Endothelial cell (in vitro differentiated cells): ENCODE data around the gene GABBR2. TPM values are rescaled to one million over a fixed set of nuclear protein-coding genes. Genes with fewer than 3 reads are reported as not detected.

Source experiments
- DNase-seq: peaks from one replicate; pipeline ENCODE4 v3.0.0; 2021; ENCODE audit warnings: low spot score
- H3K27ac Mint-ChIP-seq: one replicate; pipeline ENCODE4 v1.8.0; 2021; ENCODE audit warnings: mixed read lengths, inconsistent platforms; ENCODE audit not compliant: unreplicated experiment
- H3K27me3 Mint-ChIP-seq: one replicate; pipeline ENCODE4 v1.8.0; 2021; ENCODE audit warnings: mild to moderate bottlenecking, moderate library complexity, mixed read lengths, inconsistent platforms; ENCODE audit not compliant: unreplicated experiment
- H3K36me3 Mint-ChIP-seq: one replicate; pipeline ENCODE4 v1.8.0; 2021; ENCODE audit warnings: mild to moderate bottlenecking, low read depth, mixed read lengths, inconsistent platforms; ENCODE audit not compliant: unreplicated experiment
- H3K4me1 Mint-ChIP-seq: one replicate; pipeline ENCODE4 v1.8.0; 2021; ENCODE audit warnings: mild to moderate bottlenecking, mixed read lengths, inconsistent platforms; ENCODE audit not compliant: unreplicated experiment
- H3K4me3 Mint-ChIP-seq: one replicate; pipeline ENCODE4 v1.8.0; 2021; ENCODE audit warnings: mild to moderate bottlenecking, mixed read lengths, inconsistent platforms; ENCODE audit not compliant: unreplicated experiment
- H3K9me3 Mint-ChIP-seq: one replicate; pipeline ENCODE4 v1.8.0; 2021; ENCODE audit warnings: mixed read lengths, inconsistent platforms; ENCODE audit not compliant: unreplicated experiment
- CTCF ChIP-seq: fragments of 200-600 bp; sonication (generic); IDR thresholded peaks from one replicate; pipeline ENCODE4 v1.5.0; 2021; ENCODE audit warnings: antibody characterized with exemption; ENCODE audit not compliant: unreplicated experiment
- total RNA-seq: library from RNA; stranded (reverse); fragmentation: NEBNext Ultra II Directional; extraction: Animal tissue kit (Norgen Biotek cat#: 25700); gene quantifications from one replicate; pipeline ENCODE4 v1.2.1, GENCODE V29; 2021; ENCODE audit not compliant: unreplicated experiment

The GABBR2 gene
- total RNA-seq, 1 donor from 2014 or later = 0.46 TPM

- no peaks in the 10 kb centered on the region for H3K36me3 Mint-ChIP-seq
- no peak for TF ChIP-seq CTCF
- no peaks in the 10 kb centered on the region for H3K9me3 Mint-ChIP-seq
- no peak overlapping the region for H3K4me3 Mint-ChIP-seq
- no peak for DNase-seq
- H3K4me1 Mint-ChIP-seq = no peaks in the 10 kb centered on the region
- peaks cover 8% of the 10 kb centered on the region for H3K27me3 Mint-ChIP-seq
- H3K27ac Mint-ChIP-seq = no peak overlapping the region
Observed at GRCh38 chr9:98698856-98699255, 9.9 kb downstream of the GABBR2 start.

DNA sequence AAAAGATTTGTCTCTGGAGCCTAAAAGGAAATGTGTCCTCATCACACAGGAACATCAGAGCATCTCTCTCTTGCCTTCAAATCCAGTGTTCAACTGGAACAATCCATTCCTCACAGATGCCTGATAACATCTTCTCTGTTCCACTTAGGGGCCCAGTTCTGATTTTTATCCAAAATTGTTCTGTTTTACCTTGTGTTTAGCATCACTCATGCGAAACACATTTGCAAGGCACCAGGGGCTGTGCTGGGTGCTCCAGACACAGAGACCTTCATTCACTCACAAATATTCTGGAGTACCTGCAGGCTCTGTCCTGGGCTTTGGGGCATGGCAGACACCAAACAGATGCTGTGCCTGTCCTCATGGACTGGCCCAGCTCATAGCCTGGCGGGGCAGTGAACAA, 13.8 kb downstream of the GABBR2 start:
- TF ChIP-seq CTCF = no peak
- Mint-ChIP-seq H3K36me3 (no peaks in the 10 kb centered on the region), H3K4me3 (no peak overlapping the region), H3K27me3 (peaks cover 5% of the 10 kb centered on the region), H3K9me3 (no peaks in the 10 kb centered on the region), H3K4me1 (no peaks in the 10 kb centered on the region), H3K27ac (no peak overlapping the region)
- DNase-seq = no peak

DNA sequence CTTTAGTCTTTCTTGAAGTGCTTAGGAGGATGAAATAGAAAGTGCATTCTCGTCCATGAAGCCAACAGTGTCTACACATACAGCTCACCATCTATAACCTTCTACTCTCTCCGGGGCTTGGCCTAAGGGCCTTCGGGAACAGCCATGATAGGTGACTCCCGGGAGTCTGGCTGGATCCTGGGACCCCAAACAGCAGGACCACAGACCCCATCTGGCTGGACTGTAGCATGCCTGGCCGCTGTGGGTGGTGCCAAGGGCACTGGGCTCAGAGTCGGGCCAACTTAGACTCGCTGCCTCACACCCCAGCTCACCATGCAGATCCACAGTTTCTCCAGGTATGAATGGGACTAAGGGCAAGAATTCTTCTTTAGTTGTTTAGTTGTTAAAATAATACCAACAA, 16.3 kb downstream of the GABBR2 start:
- no peaks in the 10 kb centered on the region for H3K36me3 Mint-ChIP-seq
- no peaks in the 10 kb centered on the region for H3K4me1 Mint-ChIP-seq
- H3K27ac Mint-ChIP-seq = no peak overlapping the region
- no peaks in the 10 kb centered on the region for H3K9me3 Mint-ChIP-seq
- H3K4me3 Mint-ChIP-seq = no peak overlapping the region
- DNase-seq = no peak
- TF ChIP-seq CTCF = no peak
- H3K27me3 Mint-ChIP-seq = no peaks in the 10 kb centered on the region

GRCh38 chr9:98691890-98692289, 16.8 kb downstream of the GABBR2 start:
- no peak overlapping the region for H3K27ac Mint-ChIP-seq
- H3K4me1 Mint-ChIP-seq = peaks cover 3% of the 10 kb centered on the region

GRCh38 chr9:98690686-98691085, 18.0 kb downstream of the GABBR2 start:
- no peak overlapping the region for H3K4me3 Mint-ChIP-seq
- H3K36me3 Mint-ChIP-seq = no peaks in the 10 kb centered on the region
- peaks cover 2% of the 10 kb centered on the region for H3K27me3 Mint-ChIP-seq
- H3K9me3 Mint-ChIP-seq = no peaks in the 10 kb centered on the region
- no peak for DNase-seq
- H3K27ac Mint-ChIP-seq = no peak overlapping the region
- TF ChIP-seq CTCF = no peak
- peaks cover 7% of the 10 kb centered on the region for H3K4me1 Mint-ChIP-seq

More at GRCh38 chr9:98691890-98692289, 16.8 kb downstream of the GABBR2 start:
- Mint-ChIP-seq H3K36me3 (no peaks in the 10 kb centered on the region), H3K27me3 (no peaks in the 10 kb centered on the region), H3K4me3 (no peak overlapping the region), H3K9me3 (no peaks in the 10 kb centered on the region)
- no peak for DNase-seq
- TF ChIP-seq CTCF = no peak
